Hepatocyte (in vitro differentiated cells): ENCODE results near the gene SH2D3C. TPM values are rescaled to one million over a fixed set of nuclear protein-coding genes. Genes with fewer than 3 reads are reported as not detected.

ENCODE experiments used
- DNase-seq: peaks from one replicate; pipeline ENCODE4 v3.0.0-alpha.2; 2016; ENCODE audit warnings: low spot score
- H2AFZ ChIP-seq: fragments of 200-600 bp; sonication (generic); 2 replicates; pipeline ENCODE4 v1.6.0; 2016; ENCODE audit warnings: antibody characterized with exemption, mild to moderate bottlenecking
- H3K27ac ChIP-seq: fragments of 200-600 bp; sonication (generic); 2 replicates; pipeline ENCODE4 v1.5.1; 2016; ENCODE audit warnings: mild to moderate bottlenecking
- H3K27me3 ChIP-seq: fragments of 200-600 bp; sonication (generic); 2 replicates; pipeline ENCODE4 v1.6.1; 2016
- H3K36me3 ChIP-seq: fragments of 200-600 bp; sonication (generic); replicated peaks from 2 replicates; pipeline ENCODE4 v1.5.1; 2016; ENCODE audit warnings: low read depth; ENCODE audit not compliant: insufficient read depth
- H3K4me1 ChIP-seq: fragments of 200-600 bp; sonication (generic); 2 replicates; pipeline ENCODE4 v1.5.1; 2016; ENCODE audit warnings: mild to moderate bottlenecking, moderate library complexity; ENCODE audit not compliant: insufficient read depth
- H3K4me2 ChIP-seq: fragments of 200-600 bp; sonication (generic); 2 replicates; pipeline ENCODE4 v1.6.0; 2016
- H3K4me3 ChIP-seq: fragments of 200-600 bp; sonication (generic); 2 replicates; pipeline ENCODE4 v1.5.1; 2016; ENCODE audit warnings: mild to moderate bottlenecking
- H3K79me2 ChIP-seq: fragments of 200-600 bp; sonication (generic); 2 replicates; pipeline ENCODE4 v1.6.0; 2017; ENCODE audit warnings: mild to moderate bottlenecking
- H3K9me2 ChIP-seq: fragments of 200-600 bp; sonication (generic); replicated peaks from 2 replicates; pipeline ENCODE4 v1.6.0; 2017; ENCODE audit warnings: mild to moderate bottlenecking; ENCODE audit not compliant: insufficient read depth
- H3K9me3 ChIP-seq: fragments of 200-600 bp; sonication (generic); 2 replicates; pipeline ENCODE4 v1.5.1; 2016; ENCODE audit warnings: low read depth, mild to moderate bottlenecking
- H4K20me1 ChIP-seq: fragments of 200-600 bp; sonication (generic); 2 replicates; pipeline ENCODE4 v1.6.0; 2016; ENCODE audit warnings: mild to moderate bottlenecking; ENCODE audit not compliant: insufficient read depth, poor library complexity, severe bottlenecking
- CTCF ChIP-seq: fragments of 200-600 bp; sonication (generic); IDR thresholded peaks from 2 replicates; pipeline ENCODE4 v1.5.1; 2016; ENCODE audit warnings: antibody characterized with exemption, mild to moderate bottlenecking; ENCODE audit not compliant: poor library complexity
- EZH2 ChIP-seq: fragments of 200-600 bp; sonication (generic); IDR thresholded peaks from 2 replicates; pipeline ENCODE4 v1.6.1; 2016; ENCODE audit warnings: antibody characterized with exemption, mild to moderate bottlenecking, borderline replicate concordance
- EZH2phosphoT487 ChIP-seq: fragments of 200-600 bp; sonication (generic); IDR thresholded peaks from one replicate; pipeline ENCODE4 v1.6.1; 2018; ENCODE audit warnings: antibody characterized with exemption, mild to moderate bottlenecking, low read depth, moderate library complexity; ENCODE audit not compliant: unreplicated experiment, severe bottlenecking
- WGBS: methylation state at CpG from one replicate; pipeline ENCODE4 v1.1.6; 2016; ENCODE audit warnings: low lambda C conversion rate; ENCODE audit errors: missing lambda C conversion rate; 5-methylcytosine and 5-hydroxymethylcytosine counted together
- polyA plus RNA-seq: library from polyadenylated mRNA; unstranded; fragments of >200 nt; fragmentation: Nextera tagmentation; extraction: Ambion mirVana; gene quantifications from 2 replicates; pipeline ENCODE4 v1.2.1, GENCODE V29; 2016
- total RNA-seq: library from RNA; depleted of rRNA; stranded (reverse); fragments of >200 nt; gene quantifications from 2 replicates; pipeline ENCODE4 v1.2.3, GENCODE V29; 2014

The SH2D3C gene
- total and polyA plus RNA-seq, 2 experiments from 2014 or later = 0.23 to 0.89 TPM

- Histone ChIP-seq H3K4me1 (no peaks in the 10 kb centered on the region), H3K36me3 (no peaks in the 10 kb centered on the region), H4K20me1 (no peaks in the 10 kb centered on the region), H3K4me2 (no peak overlapping the region), H3K27ac (no peak overlapping the region), H3K4me3 (no peak overlapping the region), H3K9me2 (no peaks in the 10 kb centered on the region), H2AFZ (no peak overlapping the region), H3K9me3 (no peaks in the 10 kb centered on the region), H3K27me3 (no peaks in the 10 kb centered on the region), H3K79me2 (no peaks in the 10 kb centered on the region)
- DNase-seq = no peak
- 90% methylated on average over 11 of the region's 12 CpGs for WGBS
- no peak for TF ChIP-seq CTCF
- no peak for TF ChIP-seq EZH2phosphoT487
- no peak for TF ChIP-seq EZH2
Measured at GRCh38 chr9:127720031-127720864, 58.2 kb downstream of the SH2D3C start.

DNA sequence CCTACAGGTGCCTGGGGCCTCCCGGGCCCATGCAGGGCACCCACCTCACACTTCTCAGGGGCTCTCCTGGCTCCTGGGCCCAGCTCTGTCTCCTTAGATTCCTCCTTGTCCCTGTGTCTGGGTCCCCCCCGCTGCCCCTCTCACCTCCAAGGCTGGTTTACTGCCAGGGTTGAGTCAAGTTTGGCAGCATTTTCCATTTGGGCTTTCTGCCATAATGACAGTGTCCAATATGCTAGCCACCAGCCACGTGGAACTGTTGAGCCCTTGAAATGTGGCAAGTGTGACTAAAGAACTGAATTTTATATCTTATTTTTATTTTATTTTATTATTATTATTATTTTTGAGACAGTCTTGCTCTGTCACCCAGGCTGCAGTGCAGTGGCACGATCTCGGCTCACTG is 60.7 kb downstream of the SH2D3C start:
- Histone ChIP-seq H3K27me3 (no peaks in the 10 kb centered on the region), H3K4me1 (no peaks in the 10 kb centered on the region), H3K27ac (no peak overlapping the region), H3K9me3 (no peaks in the 10 kb centered on the region), H4K20me1 (no peaks in the 10 kb centered on the region), H2AFZ (no peak overlapping the region), H3K79me2 (no peaks in the 10 kb centered on the region), H3K9me2 (no peaks in the 10 kb centered on the region), H3K4me3 (no peak overlapping the region), H3K36me3 (no peaks in the 10 kb centered on the region), H3K4me2 (no peak overlapping the region)
- 94% methylated on average over 5 of the region's 5 CpGs for WGBS
- TF ChIP-seq EZH2phosphoT487 (no peak), EZH2 (no peak), CTCF (no peak)
- no peak for DNase-seq

- Histone ChIP-seq H3K79me2 (no peaks in the 10 kb centered on the region), H3K27me3 (no peaks in the 10 kb centered on the region), H3K4me3 (no peak overlapping the region), H3K4me1 (no peaks in the 10 kb centered on the region), H3K36me3 (no peaks in the 10 kb centered on the region), H3K27ac (peak overlapping the region; percentile 69), H3K9me3 (no peaks in the 10 kb centered on the region), H3K9me2 (no peaks in the 10 kb centered on the region), H2AFZ (no peak overlapping the region), H4K20me1 (no peaks in the 10 kb centered on the region), H3K4me2 (peak overlapping the region; percentile 96)
- DNase-seq = no peak
- TF ChIP-seq EZH2 (no peak), EZH2phosphoT487 (no peak), CTCF (no peak)
- 90% methylated on average over 7 of the region's 9 CpGs for WGBS
Measured at GRCh38 chr9:127716412-127716811, 62.1 kb downstream of the SH2D3C start.
